ENCODE results near the gene UBP1. TPM values are rescaled to one million over a fixed set of nuclear protein-coding genes. Genes with fewer than 3 reads are reported as not detected.

Gene UBP1
- total RNA-seq, 2 donors from 2014 or later = 69.2 to 84.5 TPM

DNA sequence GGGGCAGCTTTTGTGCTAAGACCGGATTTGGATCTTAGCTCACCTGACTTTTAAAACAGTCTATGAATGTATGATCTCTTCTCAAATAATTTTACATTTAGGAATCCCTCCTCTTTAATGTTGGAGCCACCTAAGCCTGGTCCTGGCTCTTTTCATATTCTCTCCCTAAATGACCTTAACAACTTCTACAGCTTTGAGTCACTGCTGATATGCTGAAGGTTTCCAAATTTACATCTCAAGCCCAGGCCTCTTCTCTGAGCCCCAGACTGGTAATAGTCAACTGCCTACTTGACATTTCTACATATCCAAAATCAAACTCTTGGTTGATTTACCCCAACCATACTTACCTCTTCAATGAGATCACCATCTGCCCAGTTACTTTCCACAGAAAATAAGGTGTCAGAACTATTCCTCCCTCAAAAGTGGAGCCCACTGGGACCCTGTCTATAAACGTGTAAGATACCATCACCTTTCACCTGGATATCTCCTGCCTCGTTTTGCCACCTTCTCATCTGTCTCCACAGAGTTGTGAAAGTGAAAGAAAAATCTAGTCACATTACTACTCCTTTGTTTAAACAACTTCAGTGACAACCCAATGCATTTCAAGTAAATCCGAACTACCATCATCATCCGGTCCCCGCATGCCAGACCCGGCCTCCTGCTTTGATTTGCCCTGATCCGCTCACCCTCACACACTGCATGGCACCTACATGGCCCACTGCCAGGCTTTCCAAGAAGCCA, 48.8 kb downstream of the UBP1 start:
- TF ChIP-seq, protein P1, sequence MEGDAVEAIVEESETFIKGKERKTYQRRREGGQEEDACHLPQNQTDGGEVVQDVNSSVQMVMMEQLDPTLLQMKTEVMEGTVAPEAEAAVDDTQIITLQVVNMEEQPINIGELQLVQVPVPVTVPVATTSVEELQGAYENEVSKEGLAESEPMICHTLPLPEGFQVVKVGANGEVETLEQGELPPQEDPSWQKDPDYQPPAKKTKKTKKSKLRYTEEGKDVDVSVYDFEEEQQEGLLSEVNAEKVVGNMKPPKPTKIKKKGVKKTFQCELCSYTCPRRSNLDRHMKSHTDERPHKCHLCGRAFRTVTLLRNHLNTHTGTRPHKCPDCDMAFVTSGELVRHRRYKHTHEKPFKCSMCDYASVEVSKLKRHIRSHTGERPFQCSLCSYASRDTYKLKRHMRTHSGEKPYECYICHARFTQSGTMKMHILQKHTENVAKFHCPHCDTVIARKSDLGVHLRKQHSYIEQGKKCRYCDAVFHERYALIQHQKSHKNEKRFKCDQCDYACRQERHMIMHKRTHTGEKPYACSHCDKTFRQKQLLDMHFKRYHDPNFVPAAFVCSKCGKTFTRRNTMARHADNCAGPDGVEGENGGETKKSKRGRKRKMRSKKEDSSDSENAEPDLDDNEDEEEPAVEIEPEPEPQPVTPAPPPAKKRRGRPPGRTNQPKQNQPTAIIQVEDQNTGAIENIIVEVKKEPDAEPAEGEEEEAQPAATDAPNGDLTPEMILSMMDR (conservative IDR thresholded peaks at IDR 0.05) = no peak
- no peak overlapping the region for H3K4me3 Mint-ChIP-seq
- no peak overlapping the region for H3K27ac Mint-ChIP-seq

DNA sequence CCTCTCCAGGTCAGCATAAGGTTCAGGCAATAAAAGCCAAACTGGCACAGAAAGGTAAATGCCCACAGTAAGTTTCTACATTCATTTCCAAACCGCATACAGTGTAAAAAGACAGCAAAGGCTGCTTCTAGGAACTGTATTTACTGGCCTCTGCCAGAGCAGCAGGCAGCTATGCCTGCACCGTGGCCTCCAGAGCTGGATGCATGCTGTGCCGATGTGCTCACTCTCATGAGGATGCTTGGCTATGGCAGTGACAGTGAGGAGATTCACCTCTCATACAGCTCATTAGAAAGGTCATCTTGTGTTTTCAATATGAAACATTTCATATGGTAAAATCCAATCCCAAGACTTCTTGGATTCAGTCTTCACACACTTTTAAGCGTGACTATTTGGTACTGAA, 50.3 kb downstream of the UBP1 start:
- H3K4me3 Mint-ChIP-seq = no peak overlapping the region
- TF ChIP-seq, protein P1 (conservative IDR thresholded peaks at IDR 0.05) = no peak
- H3K9me3 ChIP-seq (ENCODE audit: control insufficient read depth, low read length) = no peaks in the 10 kb centered on the region
- peaks cover 74% of the 10 kb centered on the region for H3K36me3 Mint-ChIP-seq (ENCODE audit: low read depth)
- no peak for DNase-seq
- H3K27ac Mint-ChIP-seq = no peak overlapping the region
- no peak overlapping the region for H3K9ac ChIP-seq (ENCODE audit: extremely low read depth, low read length, poor library complexity, severe bottlenecking)
- no peak overlapping the region for H3K4me3 ChIP-seq (ENCODE audit: low read length)
- H3K27me3 Mint-ChIP-seq (ENCODE audit: insufficient read depth) = no peaks in the 10 kb centered on the region
- 92 to 93% methylated on average over 1 to 4 of the region's 4 CpGs for WGBS, 2 experiments (ENCODE audit: insufficient coverage in 1 of 2, insufficient read length in 1 of 2)
- H3K27me3 ChIP-seq (ENCODE audit: control insufficient read depth, insufficient read depth, low read length, poor library complexity, severe bottlenecking) = no peaks in the 10 kb centered on the region
- no peaks in the 10 kb centered on the region for H3K4me1 Mint-ChIP-seq
- no peak overlapping the region for H3K27ac ChIP-seq (ENCODE audit: low read depth, low read length)
- peaks cover 92% of the 10 kb centered on the region for H3K36me3 ChIP-seq (ENCODE audit: control insufficient read depth, insufficient read depth, low read length)
- H3K9me3 Mint-ChIP-seq = no peaks in the 10 kb centered on the region
- H3K4me1 ChIP-seq (ENCODE audit: control insufficient read depth, insufficient read depth, low read length) = no peaks in the 10 kb centered on the region

More for the DNA sequence above, 48.8 kb downstream of the UBP1 start:
- Histone ChIP-seq H3K9me3 (ENCODE audit: control insufficient read depth, low read length) (no peaks in the 10 kb centered on the region), H3K4me3 (ENCODE audit: low read length) (no peak overlapping the region), H3K4me1 (ENCODE audit: control insufficient read depth, insufficient read depth, low read length) (no peaks in the 10 kb centered on the region), H3K27ac (ENCODE audit: low read depth, low read length) (no peak overlapping the region), H3K27me3 (ENCODE audit: control insufficient read depth, insufficient read depth, low read length, poor library complexity, severe bottlenecking) (no peaks in the 10 kb centered on the region), H3K36me3 (ENCODE audit: control insufficient read depth, insufficient read depth, low read length) (peaks cover 92% of the 10 kb centered on the region), H3K9ac (ENCODE audit: extremely low read depth, low read length, poor library complexity, severe bottlenecking) (no peak overlapping the region)
- Mint-ChIP-seq H3K36me3 (ENCODE audit: low read depth) (peaks cover 73% of the 10 kb centered on the region), H3K27me3 (ENCODE audit: insufficient read depth) (no peaks in the 10 kb centered on the region), H3K9me3 (no peaks in the 10 kb centered on the region), H3K4me1 (no peaks in the 10 kb centered on the region)
- no peak for DNase-seq
- WGBS, 2 experiments (ENCODE audit: insufficient coverage in 1 of 2, insufficient read length in 1 of 2) = 93 to 94% methylated on average over 6 to 8 of the region's 8 CpGs

DNA sequence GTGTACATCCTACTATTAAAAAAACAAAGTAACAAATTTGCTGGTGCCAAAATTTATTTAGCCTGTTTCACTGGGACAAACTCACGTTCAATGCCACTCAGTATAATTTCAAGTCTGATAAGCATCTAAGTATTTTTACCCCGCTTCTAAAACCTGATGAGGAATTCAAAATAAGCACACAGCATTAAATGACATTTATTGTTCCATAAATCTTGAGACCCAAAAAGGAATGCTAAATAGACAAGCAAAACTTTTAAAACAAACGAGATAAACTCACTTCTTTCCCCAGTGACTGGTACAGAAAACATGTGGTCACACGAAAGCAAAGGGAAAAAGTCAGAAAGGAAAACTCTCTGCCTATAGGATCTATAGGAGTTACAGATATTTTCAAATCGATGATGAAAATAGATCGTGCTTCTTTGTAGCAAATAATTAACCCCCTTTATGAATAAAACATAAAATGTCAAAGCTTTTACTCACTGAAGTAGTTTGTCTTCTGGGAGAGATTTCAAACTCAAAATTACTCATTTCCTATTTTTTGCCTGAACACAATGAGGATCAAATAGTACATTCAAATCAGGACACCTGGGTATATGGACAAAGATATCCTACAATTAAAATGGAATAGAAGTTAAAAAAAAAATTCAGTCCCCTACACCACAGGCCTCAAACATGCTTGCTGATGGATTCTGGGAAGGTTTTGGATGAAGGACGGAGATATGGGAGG, 51.7 kb downstream of the UBP1 start:
- H3K36me3 Mint-ChIP-seq (ENCODE audit: low read depth) = peaks cover 82% of the 10 kb centered on the region
- H3K27ac ChIP-seq (ENCODE audit: low read depth, low read length) = no peak overlapping the region

More for the DNA sequence above, 51.7 kb downstream of the UBP1 start:
- H3K4me1 ChIP-seq (ENCODE audit: control insufficient read depth, insufficient read depth, low read length) = no peaks in the 10 kb centered on the region
- WGBS, 2 experiments (ENCODE audit: insufficient coverage in 1 of 2, insufficient read length in 1 of 2) = 96 to 97% methylated on average over 4 to 7 of the region's 7 CpGs
- Mint-ChIP-seq H3K9me3 (no peaks in the 10 kb centered on the region), H3K4me3 (no peak overlapping the region), H3K4me1 (no peaks in the 10 kb centered on the region), H3K27ac (no peak overlapping the region), H3K27me3 (ENCODE audit: insufficient read depth) (no peaks in the 10 kb centered on the region)
- no peak overlapping the region for H3K4me3 ChIP-seq (ENCODE audit: low read length)
- H3K9me3 ChIP-seq (ENCODE audit: control insufficient read depth, low read length) = no peaks in the 10 kb centered on the region
- no peaks in the 10 kb centered on the region for H3K27me3 ChIP-seq (ENCODE audit: control insufficient read depth, insufficient read depth, low read length, poor library complexity, severe bottlenecking)
- peaks cover 95% of the 10 kb centered on the region for H3K36me3 ChIP-seq (ENCODE audit: control insufficient read depth, insufficient read depth, low read length)
- DNase-seq = no peak
- H3K9ac ChIP-seq (ENCODE audit: extremely low read depth, low read length, poor library complexity, severe bottlenecking) = no peak overlapping the region
- TF ChIP-seq, protein P1 (conservative IDR thresholded peaks at IDR 0.05) = no peak

Data from endodermal cell (in vitro differentiated cells).